ENCODE results near the gene DNAH6. TPM values are rescaled to one million over a fixed set of nuclear protein-coding genes. Genes with fewer than 3 reads are reported as not detected.

The DNAH6 gene
- total RNA-seq, 4 donors from 2014 or later, result 3.2 to 9.3 (median 6.3) TPM

DNA sequence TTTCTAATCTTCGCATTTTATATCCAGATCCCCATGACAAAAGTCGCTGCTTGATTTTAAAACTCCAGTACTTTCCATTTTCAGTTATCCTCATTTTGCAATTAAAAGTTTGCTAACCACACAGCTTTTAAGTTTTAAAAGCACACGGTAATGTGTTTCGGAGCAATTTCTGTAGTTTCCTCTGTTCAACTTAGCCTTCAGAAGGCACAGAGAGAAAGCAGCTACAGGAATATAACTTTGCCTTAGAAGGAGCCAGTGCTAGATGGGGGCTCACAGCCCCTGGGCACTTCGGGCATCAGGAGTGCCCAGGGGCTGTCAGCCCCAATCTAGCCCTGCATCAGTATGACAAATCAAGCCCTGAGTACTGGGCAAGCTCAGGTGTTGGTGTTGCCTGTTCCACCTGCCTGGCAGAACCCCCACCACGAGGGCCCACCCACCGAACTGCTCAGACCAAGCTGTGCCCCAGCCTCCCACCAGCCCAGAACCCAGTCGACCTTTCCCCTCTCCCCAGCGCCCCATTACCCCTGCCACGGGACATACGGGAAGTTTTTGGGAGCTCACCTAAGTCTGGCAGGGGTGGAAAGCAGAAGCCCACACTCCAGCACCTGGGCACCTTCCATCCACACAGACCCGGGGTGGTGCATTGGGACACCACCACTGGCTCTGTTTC lies 317.3 kb downstream of the DNAH6 start:
- Histone ChIP-seq H3K27me3 (no peaks in the 10 kb centered on the region), H3K9me3 (no peaks in the 10 kb centered on the region), H3K36me3 (no peaks in the 10 kb centered on the region), H3K4me1 (no peaks in the 10 kb centered on the region), H3K4me3 (replicated peaks in 1 of 3) (no peak overlapping the region), H3K27ac (no peak overlapping the region)
- intact Hi-C loops (cut with DNase I), result no loop called here
- DNase-seq, result no peak
- 88 to 93% methylated on average over 11 to 12 of the region's 12 CpGs for WGBS, 2 donors
- TF ChIP-seq POLR2A (IDR thresholded peaks at IDR 0.05), result no peak
- TF ChIP-seq, protein P1, sequence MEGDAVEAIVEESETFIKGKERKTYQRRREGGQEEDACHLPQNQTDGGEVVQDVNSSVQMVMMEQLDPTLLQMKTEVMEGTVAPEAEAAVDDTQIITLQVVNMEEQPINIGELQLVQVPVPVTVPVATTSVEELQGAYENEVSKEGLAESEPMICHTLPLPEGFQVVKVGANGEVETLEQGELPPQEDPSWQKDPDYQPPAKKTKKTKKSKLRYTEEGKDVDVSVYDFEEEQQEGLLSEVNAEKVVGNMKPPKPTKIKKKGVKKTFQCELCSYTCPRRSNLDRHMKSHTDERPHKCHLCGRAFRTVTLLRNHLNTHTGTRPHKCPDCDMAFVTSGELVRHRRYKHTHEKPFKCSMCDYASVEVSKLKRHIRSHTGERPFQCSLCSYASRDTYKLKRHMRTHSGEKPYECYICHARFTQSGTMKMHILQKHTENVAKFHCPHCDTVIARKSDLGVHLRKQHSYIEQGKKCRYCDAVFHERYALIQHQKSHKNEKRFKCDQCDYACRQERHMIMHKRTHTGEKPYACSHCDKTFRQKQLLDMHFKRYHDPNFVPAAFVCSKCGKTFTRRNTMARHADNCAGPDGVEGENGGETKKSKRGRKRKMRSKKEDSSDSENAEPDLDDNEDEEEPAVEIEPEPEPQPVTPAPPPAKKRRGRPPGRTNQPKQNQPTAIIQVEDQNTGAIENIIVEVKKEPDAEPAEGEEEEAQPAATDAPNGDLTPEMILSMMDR (IDR thresholded peaks at IDR 0.05), result no peak

DNA sequence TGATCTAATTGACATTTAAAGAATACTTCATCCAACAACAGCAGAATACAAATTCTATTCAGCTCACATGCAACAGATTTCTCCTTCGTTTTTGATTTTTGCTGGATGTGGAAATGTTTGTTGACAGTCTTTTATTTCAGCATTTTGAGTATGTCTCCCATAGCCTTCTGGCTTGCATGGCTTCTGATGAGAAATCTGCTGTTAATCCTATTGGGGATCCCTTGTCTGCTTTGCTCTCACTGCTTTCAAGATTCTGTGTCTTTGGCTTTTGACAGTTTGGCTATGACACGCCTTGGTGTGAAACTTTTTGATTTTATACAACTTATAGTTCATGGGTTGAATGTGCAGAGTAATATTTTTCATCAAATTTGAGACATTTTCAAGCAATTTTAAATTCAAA lies 319.9 kb downstream of the DNAH6 start:
- Histone ChIP-seq H3K36me3 (no peaks in the 10 kb centered on the region), H3K27ac (no peak overlapping the region), H3K9me3 (no peaks in the 10 kb centered on the region), H3K4me3 (replicated peaks in 1 of 3) (no peak overlapping the region), H3K27me3 (no peaks in the 10 kb centered on the region), H3K4me1 (no peaks in the 10 kb centered on the region)
- TF ChIP-seq POLR2A (IDR thresholded peaks at IDR 0.05), result no peak
- TF ChIP-seq, protein P1 (IDR thresholded peaks at IDR 0.05), result no peak
- DNase-seq, result no peak
- intact Hi-C loops (cut with DNase I), result no loop called here
- 78 to 80% methylated on average over 2 of the region's 2 CpGs for WGBS, 2 donors

DNA sequence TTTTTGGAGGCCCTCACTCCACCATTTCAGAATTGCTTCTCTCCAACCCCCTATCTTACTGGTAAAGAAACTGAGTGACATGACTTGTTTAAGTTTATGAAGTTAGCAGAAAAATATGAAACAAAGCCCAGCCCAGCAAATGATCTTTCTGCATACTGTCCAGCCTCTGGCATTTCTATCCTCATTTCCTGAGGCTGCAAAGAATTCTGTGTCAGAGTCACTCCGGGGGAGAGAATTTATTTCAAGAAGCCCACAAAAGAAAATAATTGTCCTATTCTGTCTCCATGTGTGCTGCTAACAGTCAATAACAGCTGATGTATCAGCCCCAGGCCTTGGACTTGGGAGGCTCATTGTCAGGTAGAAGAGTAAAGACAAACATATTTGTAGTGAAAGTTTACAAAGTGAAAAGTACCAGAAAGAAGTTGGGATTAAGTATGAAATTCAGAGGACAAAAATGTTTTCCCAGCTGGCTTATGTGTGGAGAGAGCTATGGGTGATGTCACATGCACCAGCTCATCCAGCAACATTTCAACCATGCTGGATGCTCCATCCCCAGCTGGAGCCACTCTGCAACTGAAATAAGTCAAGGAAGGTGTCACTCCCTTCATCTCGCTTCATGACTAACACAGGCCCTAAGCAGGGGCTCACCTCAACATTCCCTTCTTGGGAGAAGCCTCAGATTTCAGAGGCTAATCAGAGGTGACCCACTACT lies 322.3 kb downstream of the DNAH6 start:
- Histone ChIP-seq H3K36me3 (no peaks in the 10 kb centered on the region), H3K4me1 (no peaks in the 10 kb centered on the region), H3K27ac (no peak overlapping the region), H3K9me3 (no peaks in the 10 kb centered on the region), H3K27me3 (no peaks in the 10 kb centered on the region), H3K4me3 (replicated peaks in 1 of 3) (no peak overlapping the region)
- WGBS, 2 donors, result 89 to 93% methylated on average over 2 of the region's 2 CpGs
- intact Hi-C loops (cut with DNase I), result no loop called here
- no peak for DNase-seq
- TF ChIP-seq POLR2A (IDR thresholded peaks at IDR 0.05), result no peak
- TF ChIP-seq, protein P1 (IDR thresholded peaks at IDR 0.05), result no peak

DNA sequence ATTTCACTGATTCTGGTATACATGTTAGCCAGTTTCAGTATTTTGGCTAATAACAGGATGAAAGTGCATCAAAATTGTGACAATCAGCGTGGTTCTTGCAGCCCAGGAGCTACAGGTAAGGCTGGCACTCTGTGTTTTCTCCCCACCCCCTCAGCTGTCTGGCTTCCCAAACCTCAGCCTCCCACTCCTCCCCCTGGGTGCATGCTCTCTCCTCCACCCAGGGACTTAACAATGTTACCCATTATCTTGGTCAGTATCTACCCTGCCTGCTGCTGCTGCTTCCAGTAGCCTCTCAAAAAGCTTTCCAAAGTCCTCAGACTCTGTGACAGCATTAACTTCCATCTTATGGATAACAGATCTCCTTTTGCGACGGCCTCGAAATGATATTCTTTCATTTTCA lies 323.6 kb downstream of the DNAH6 start:
- no peaks in the 10 kb centered on the region for H3K9me3 ChIP-seq
- intact Hi-C loops (cut with DNase I), result no loop called here
- no peaks in the 10 kb centered on the region for H3K36me3 ChIP-seq
- no peak for TF ChIP-seq POLR2A (IDR thresholded peaks at IDR 0.05)
- TF ChIP-seq, protein P1 (IDR thresholded peaks at IDR 0.05), result no peak
- H3K27ac ChIP-seq, result no peak overlapping the region
- H3K4me1 ChIP-seq, result no peaks in the 10 kb centered on the region
- 87 to 93% methylated on average over 4 of the region's 4 CpGs for WGBS, 2 donors
- no peak for DNase-seq
- H3K27me3 ChIP-seq, result no peaks in the 10 kb centered on the region
- H3K4me3 ChIP-seq (replicated peaks in 1 of 3), result no peak overlapping the region

DNA sequence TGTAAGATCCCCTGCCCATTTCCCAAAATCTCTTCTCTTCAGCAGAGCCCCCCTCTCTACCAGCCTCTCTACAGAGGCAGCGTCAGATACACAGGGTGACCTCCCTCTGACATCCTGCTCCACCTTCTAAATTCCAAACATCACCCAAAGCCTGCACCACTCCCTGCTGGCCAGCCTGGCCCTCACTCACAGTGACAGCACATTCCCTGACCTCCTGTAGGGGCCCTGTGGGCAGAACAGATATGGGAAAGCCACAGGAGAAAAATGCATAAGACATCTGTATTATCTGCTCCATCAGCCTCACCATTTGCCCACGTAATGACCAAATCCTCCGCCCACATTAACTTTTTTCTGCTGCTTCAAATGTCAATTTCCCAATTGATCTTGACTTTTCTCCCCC lies 324.0 kb downstream of the DNAH6 start:
- Histone ChIP-seq H3K27me3 (no peaks in the 10 kb centered on the region), H3K36me3 (no peaks in the 10 kb centered on the region), H3K27ac (no peak overlapping the region), H3K9me3 (no peaks in the 10 kb centered on the region), H3K4me1 (no peaks in the 10 kb centered on the region), H3K4me3 (replicated peaks in 1 of 3) (no peak overlapping the region)
- intact Hi-C loops (cut with DNase I), result no loop called here
- TF ChIP-seq, protein P1 (IDR thresholded peaks at IDR 0.05), result no peak
- no peak for TF ChIP-seq POLR2A (IDR thresholded peaks at IDR 0.05)
- no peak for DNase-seq
- WGBS, 2 donors, result 68 to 76% methylated on average over 3 of the region's 3 CpGs
